ENCODE measurements around the gene TBC1D1.

The TBC1D1 gene

GRCh38 chr4:38113551-38113950, 222.7 kb downstream of the TBC1D1 start:
- in situ Hi-C loops (cut with MboI; ENCODE audit: low sequenced_read_pairs), result no loop called here

DNA sequence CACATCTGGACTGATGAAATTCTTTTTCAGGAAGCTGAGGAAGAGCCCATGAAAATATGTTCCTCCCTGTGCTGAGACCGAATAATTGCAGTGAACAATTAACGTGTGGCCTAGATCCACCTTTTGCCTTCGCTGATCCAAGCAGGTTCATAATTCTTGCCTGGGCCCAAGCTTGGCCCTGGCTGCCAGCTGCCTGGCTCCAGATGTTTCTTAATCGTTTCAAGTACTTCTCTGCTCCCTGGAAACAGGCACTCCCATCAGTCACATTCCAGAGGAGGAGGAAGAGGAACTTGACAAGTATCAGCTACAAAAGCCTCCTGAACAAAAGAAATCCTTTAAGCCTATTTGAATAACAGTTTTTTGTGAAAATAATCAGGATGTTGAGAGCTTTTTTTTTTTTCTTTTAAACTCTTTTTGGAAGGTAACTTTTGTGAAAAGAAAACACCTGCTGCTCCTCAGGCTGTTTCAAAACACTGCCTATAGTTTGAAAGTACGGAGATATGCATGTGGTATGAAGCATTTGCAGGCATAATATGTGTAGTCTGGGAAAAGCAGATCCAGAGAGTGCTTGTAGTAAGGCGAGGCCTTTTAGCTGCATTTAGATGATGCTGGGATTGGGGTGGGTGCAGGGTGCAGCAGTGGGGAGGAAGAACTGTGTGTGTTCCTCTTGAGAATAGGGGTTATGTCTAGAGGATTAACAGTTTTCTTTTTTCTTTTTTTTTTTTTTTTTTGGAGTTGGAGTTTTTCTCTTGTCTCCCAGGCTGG, 223.7 kb downstream of the TBC1D1 start:
- in situ Hi-C loops (cut with MboI; ENCODE audit: low sequenced_read_pairs), result no loop called here

GRCh38 chr4:38115601-38116000, 224.7 kb downstream of the TBC1D1 start:
- in situ Hi-C loops (cut with MboI; ENCODE audit: low sequenced_read_pairs), result no loop called here

GRCh38 chr4:38117591-38117990, 226.7 kb downstream of the TBC1D1 start:
- in situ Hi-C loops (cut with MboI; ENCODE audit: low sequenced_read_pairs), result no loop called here

DNA sequence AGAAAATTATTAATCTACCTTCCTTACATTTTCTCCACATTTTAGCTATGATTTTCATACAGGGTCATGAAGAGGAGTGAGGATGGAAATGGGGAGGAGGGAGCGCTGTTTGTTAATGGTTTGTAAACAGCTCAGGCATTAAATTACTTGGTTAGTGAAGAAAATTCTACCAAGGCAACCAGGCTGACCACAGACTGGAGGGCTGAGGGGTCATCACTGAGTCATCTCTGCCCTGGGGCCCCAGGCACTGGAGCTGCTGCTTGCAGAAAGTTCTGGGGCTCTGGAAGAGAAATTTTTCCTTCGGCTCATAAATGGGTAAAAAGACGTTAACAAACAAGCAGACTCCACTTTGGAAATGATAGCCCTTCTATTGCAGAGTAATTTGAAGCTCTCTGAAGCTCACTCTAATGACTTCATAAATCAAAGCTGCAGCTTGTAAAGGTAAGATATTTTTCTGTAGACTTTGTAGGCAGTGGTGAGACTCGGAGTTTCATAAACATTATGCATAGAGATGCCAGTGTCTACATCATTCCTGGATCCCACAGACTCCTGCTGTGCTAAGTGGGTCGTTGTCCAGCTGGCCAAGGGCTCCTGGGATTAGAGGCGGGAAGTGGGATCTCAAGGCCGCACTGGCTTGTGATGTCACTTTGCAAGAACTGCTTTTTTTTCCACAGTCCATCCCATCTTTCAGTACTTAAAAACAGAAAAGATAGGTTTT, 228.9 kb downstream of the TBC1D1 start:
- in situ Hi-C loops (cut with MboI; ENCODE audit: low sequenced_read_pairs), result no loop called here

GRCh38 chr4:38120772-38121171, 229.9 kb downstream of the TBC1D1 start:
- in situ Hi-C loops (cut with MboI; ENCODE audit: low sequenced_read_pairs), result no loop called here

GRCh38 chr4:38122060-38122459, 231.2 kb downstream of the TBC1D1 start:
- in situ Hi-C loops (cut with MboI; ENCODE audit: low sequenced_read_pairs), result no loop called here

- in situ Hi-C loops (cut with MboI; ENCODE audit: low sequenced_read_pairs), result no loop called here
Observed at GRCh38 chr4:38123555-38123954, 232.7 kb downstream of the TBC1D1 start.

DNA sequence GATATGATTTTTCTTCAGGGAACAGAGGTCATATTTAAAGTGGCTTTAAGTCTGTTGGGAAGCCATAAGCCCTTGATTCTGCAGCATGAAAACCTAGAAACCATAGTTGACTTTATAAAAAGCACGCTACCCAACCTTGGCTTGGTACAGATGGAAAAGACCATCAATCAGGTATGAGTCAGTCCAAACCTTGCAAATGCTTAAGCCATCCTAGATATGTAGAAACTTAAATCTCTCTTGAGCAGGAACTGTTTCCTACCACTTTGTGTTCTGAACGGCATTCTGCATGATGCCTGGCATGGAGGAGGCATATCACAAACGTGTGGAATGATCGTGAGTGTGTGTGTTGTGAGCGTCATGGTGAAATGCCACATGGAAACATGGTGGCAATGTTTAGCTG, 234.1 kb downstream of the TBC1D1 start:
- in situ Hi-C loops (cut with MboI; ENCODE audit: low sequenced_read_pairs), result no loop called here

GRCh38 chr4:38125816-38126215, 234.9 kb downstream of the TBC1D1 start:
- in situ Hi-C loops (cut with MboI; ENCODE audit: low sequenced_read_pairs), result no loop called here

GRCh38 chr4:38128478-38129459, 237.9 kb downstream of the TBC1D1 start:
- in situ Hi-C loops (cut with MboI; ENCODE audit: low sequenced_read_pairs), result no loop called here

DNA sequence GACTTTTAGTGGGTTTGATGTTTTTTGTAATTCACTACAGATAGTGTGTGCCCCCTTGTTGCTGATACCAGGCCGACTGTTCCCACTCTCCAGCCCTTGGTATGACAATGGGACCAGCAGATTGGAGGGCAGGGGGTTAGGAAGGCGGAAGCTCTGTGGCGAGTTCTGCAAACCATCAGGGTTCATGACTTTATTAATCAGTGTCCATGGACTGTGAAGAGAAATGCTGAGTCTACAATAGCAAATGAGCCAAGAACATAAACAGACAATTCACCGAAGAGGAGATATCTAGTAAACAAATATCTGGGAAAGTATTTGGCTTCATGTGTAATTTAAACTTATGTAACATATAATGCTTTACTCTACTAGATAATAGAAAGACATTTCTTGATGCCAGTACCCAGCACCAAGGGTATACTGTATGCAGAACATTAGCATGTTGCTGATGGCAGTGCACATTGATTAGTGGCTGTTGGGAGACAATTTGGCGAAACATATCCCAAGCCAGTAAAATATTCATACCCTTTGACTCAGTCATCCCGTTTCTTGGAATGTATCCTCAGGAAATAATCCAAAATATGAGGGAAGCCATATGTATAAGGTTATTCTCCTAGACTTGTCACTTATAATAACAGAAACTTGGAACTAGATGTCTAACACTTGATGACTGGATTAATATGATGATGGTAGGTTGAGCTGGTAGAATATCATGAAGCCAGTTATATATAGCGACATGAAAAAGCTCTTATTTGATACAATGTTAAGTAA, 238.8 kb downstream of the TBC1D1 start:
- in situ Hi-C loops (cut with MboI; ENCODE audit: low sequenced_read_pairs), result no loop called here

DNA sequence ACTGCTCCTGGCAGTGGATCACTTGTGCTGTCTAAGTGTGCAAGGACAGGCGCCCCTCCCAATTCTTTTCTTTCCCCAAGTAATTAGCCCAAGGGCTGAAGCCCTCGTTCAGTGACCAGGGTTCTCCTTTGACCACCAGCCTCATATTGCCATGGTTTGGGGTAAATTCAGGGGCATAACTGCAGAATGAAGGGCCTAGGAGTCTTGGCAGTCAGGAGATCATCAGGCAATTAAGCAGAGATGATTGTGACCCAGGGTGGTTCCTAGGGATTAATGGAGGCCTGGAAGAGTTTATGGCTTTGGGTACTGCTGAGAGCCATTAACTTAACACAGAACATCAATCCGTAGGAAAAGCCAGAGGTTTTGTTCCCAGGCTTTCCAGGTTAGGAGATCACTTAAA, 240.0 kb downstream of the TBC1D1 start:
- in situ Hi-C loops (cut with MboI; ENCODE audit: low sequenced_read_pairs), result no loop called here

DNA sequence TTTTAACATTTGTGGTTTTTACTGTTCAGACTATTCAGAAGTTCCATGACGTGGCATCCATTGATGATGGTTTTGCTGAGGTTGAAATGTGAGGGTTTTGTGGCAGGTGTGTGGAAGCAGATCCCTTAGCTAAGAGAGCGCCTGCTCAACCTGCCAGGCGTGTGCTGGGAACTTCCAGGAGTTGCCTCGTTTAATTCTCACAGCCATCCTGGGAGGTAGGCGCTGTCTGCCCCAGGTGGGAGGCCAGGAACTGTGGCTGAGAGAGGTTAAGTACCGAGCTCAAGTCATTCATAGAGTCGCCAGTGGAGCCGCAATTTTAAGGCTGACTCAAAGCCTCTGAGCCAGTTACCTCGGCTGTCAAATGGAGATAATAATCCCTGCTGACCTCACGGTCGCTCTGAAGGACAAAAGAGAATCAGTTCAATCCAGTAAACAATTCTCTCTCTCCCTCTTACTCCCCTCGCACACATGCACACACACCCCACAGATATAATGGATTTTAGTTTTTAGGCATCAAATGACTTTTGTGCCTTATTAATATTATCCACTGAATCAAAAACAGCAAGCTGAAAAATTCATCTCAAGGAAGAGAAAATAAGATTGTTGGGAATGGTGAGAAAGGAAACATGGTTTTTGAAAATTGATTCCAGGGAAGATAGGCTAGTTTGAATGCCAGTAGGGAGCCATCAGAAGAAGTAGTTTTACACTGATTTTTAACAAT, 240.6 kb downstream of the TBC1D1 start:
- in situ Hi-C loops (cut with MboI; ENCODE audit: low sequenced_read_pairs), result no loop called here

DNA sequence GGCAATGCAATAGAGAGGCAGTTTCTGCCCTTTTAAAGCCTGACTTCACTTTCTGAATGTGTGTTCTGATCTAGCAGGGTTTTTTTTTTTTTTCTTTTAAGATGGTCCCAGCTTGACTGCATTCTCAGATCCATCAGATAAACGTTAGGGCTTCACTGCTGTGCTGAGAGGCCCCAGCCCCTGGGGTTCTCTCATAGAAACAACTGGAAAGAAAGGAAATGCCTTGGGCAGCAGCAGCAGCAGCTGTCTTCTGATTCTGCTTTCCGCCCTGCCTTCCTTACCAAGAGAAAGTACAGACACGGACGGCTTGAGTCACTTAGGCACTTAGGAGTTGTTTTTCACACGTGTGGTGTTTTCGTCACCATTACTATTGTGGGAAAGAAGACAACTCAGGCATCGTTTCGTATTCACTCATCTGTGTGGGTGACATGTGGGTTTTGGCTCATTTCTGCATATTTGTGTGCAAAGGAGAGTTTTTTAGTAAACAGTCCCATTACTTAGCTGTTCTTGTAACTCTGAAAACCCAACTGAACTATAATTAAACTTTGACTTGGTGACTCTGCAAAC, 241.3 kb downstream of the TBC1D1 start:
- in situ Hi-C loops (cut with MboI; ENCODE audit: low sequenced_read_pairs), result no loop called here

DNA sequence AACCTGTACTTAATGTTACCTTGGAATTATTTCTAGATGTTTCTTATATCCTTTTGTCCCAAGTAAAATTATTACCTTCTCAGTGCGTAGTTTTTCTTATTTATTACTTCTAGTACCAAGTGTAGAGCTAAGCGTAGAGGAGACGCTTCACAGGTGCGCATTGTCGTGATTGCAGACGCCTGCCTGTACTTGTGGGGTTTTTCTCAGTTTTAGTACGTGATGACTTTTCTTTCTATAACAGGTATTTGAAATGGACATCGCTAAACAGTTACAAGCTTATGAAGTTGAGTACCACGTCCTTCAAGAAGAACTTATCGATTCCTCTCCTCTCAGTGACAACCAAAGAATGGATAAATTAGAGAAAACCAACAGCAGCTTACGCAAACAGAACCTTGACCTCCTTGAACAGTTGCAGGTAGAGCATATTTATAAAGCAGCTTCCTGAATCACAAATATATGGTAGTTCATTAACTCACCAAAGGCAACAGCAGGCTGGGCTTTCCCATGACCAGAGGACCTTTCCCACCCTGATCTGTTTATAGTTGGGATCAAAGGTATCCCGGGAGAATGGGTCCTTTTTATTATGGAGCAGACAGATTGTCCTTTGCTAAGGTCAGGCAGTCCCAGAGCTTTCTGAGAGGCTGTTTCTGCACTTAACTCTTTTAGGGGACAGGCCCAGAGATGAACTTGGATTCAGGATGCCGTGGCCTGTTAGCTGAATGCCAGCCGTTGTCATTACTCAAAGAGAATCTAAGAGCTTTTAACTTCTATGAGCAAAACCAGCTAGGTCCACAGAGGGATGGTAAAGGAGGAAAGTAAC, 242.2 kb downstream of the TBC1D1 start:
- in situ Hi-C loops (cut with MboI; ENCODE audit: low sequenced_read_pairs), result no loop called here

DNA sequence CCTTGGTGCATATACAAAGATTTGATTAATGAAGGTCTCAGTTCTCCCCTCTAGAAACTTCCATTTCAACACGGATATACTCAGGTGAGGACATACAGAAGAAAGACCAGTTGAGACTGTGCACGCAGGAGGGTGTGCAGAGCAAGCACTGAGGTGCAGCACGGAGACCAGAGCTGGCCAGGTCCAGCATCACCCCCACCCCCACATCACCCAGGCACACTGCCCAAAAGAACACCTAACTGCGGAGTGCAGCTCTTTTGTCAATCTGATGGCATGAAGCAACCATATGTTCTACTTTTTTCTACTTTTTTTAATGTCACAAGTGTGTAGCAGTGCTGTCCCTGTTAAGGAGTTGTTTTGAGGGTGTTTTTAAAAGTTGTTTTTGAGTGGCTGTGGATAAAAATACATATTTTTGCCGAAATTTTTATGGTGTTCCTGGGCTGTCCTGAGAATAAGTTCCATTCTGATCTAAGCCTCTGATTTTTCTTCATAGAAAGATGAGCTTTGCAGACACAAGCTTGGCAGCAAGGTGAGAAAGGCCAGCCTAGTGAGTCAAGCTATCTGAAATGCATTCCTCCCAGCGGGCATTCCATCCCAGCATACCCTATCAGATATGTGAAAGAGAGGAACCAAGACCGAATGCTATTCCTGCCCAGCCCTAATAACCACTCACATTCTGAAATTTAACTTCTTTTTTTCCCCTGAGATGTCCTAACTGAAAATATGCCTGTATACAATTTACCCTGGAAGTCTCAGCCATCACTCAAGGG, 243.0 kb downstream of the TBC1D1 start:
- in situ Hi-C loops (cut with MboI; ENCODE audit: low sequenced_read_pairs), result no loop called here

DNA sequence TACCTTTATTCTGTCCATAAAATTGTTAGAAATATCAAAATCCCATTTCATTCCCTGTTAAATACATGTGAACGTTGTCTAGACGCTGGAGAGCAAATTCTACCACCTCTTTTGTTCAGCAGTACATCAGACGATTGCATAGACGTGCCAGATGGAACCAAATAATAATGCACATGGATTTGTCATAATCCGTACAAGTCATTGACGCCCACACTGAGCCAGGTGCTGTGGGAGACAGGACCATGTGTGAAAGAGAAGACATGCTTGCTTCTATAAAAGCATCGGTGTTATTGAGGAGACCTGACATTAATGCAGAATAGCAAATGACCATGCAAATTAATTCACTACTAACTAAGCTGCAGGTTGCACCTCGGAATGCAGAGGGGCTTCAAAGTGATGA, 244.3 kb downstream of the TBC1D1 start:
- in situ Hi-C loops (cut with MboI; ENCODE audit: low sequenced_read_pairs), result no loop called here
